GM21447 (cell line): ENCODE results near the gene ATP12A.

Source experiments
- ATAC-seq: cut with Tn5 transposase; IDR thresholded peaks from one replicate; pipeline ENCODE4 v1.9.1; 2021; ENCODE audit not compliant: unreplicated experiment

The ATP12A gene

GRCh38 chr13:24680258-24680920 lies at the start of gene ATP12A:
TSS of gene ATP12A (plus strand) at chr13:24680408. CDS start at chr13:24680744, 336 bp downstream.
- no peak for ATAC-seq

- ATAC-seq, result no peak
These were observed 49.2 kb upstream of the ATP12A start for GRCh38 chr13:24630851-24631620.

- ATAC-seq, result no peak
These were observed 48.3 kb upstream of the ATP12A start for GRCh38 chr13:24631922-24632321.

GRCh38 chr13:24632382-24633121 lies 47.7 kb upstream of the ATP12A start:
- ATAC-seq, result no peak

GRCh38 chr13:24636776-24637175 lies 43.4 kb upstream of the ATP12A start:
- no peak for ATAC-seq

- no peak for ATAC-seq
These were observed 42.1 kb upstream of the ATP12A start for GRCh38 chr13:24638096-24638495.

GRCh38 chr13:24640752-24641151 lies 39.5 kb upstream of the ATP12A start:
- ATAC-seq, result no peak

- ATAC-seq, result no peak
These were observed 38.0 kb upstream of the ATP12A start for GRCh38 chr13:24642219-24642618.

- ATAC-seq, result no peak
These were observed 36.2 kb upstream of the ATP12A start for GRCh38 chr13:24644036-24644435.

GRCh38 chr13:24648271-24648670 lies 31.9 kb upstream of the ATP12A start:
- ATAC-seq, result no peak

- no peak for ATAC-seq
These were observed 31.1 kb upstream of the ATP12A start for GRCh38 chr13:24648983-24649687.

- ATAC-seq, result no peak
These were observed 30.5 kb upstream of the ATP12A start for GRCh38 chr13:24649688-24650043.

GRCh38 chr13:24650161-24650560 lies 30.0 kb upstream of the ATP12A start:
- ATAC-seq, result no peak

- ATAC-seq, result no peak
These were observed 28.4 kb upstream of the ATP12A start for GRCh38 chr13:24651718-24652345.

- ATAC-seq, result no peak
These were observed 27.8 kb upstream of the ATP12A start for GRCh38 chr13:24652359-24652758.

GRCh38 chr13:24654741-24655140 lies 25.5 kb upstream of the ATP12A start:
- no peak for ATAC-seq

- no peak for ATAC-seq
These were observed 21.0 kb upstream of the ATP12A start for GRCh38 chr13:24659239-24659638.

GRCh38 chr13:24660023-24660741 lies 20.0 kb upstream of the ATP12A start:
- no peak for ATAC-seq

- no peak for ATAC-seq
These were observed 18.5 kb upstream of the ATP12A start for GRCh38 chr13:24661713-24662112.
